ENCODE results near the gene PAQR6.

DNA sequence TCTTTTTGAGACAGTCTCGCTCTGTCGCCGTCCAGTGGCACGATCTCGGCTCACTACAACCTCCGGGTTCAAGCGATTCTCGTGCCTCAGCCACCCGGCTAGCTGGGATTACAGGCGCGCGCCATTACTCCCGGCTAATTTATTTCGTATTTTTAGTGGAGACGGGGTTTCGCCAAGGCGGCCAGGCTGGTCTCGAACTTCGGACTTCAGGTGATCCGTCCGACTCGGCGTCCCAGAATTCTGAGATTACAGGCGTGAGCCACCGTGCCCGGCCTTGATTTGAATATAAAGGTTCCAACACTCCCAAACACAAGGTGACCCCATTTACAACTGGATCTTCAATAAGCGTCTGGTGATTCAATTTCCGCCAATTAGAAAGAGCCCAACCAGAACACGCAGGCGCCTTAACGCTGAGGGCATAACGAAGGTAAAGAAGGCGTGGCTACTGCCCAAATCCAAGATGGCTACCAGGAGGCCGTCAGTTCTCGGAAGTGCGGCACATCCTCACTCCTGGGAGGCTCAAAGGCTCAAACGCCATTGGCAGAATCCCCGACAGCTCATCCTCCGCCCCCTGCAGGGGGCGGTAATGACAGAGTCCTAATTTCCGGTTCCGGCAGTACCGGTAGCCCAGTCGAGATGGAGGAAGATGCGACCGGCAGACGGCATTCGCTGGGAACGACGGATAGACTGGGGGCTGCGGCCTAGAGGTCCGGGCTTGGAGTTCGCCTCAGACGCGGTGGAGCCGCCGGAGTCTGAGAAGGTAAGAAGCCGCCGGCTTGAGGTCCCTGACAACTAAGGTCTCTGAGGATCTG lies 54.2 kb downstream of the PAQR6 start, which contains the start of gene SLC25A44:
- TF ChIP-seq CTCF (IDR thresholded peaks at IDR 0.05) (peak in 6 of 7 experiments; percentile 31 to 75 (median 55)), POLR2A (IDR thresholded peaks at IDR 0.05) (peak; percentile 13 to 83 (median 82))
